Testis (tissue), 3 donors: Measurements from ENCODE around the gene CECR2. TPM values are rescaled to one million over a fixed set of nuclear protein-coding genes. Genes with fewer than 3 reads are reported as not detected.

Experiments
- DNase-seq: peaks from one replicate; pipeline ENCODE4 v3.0.0-alpha.2; 2019
- H3K27ac ChIP-seq, 2 donors: fragments of 200-600 bp; sonication (generic); one replicate each; pipeline ENCODE4 v1.5.1; 2019
- H3K27me3 ChIP-seq: fragments of 200-600 bp; sonication (generic); one replicate; pipeline ENCODE4 v1.5.1; 2019
- H3K36me3 ChIP-seq: fragments of 200-600 bp; sonication (generic); one replicate; pipeline ENCODE4 v1.5.1; 2017; ENCODE audit warnings: low read depth; ENCODE audit errors: missing control alignments
- H3K4me1 ChIP-seq: fragments of 200-600 bp; sonication (generic); one replicate; pipeline ENCODE4 v1.5.1; 2019
- H3K4me3 ChIP-seq, 2 donors: fragments of 200-600 bp; sonication (generic); one replicate each; pipeline ENCODE4 v1.5.1; 2017 to 2019
- H3K9me3 ChIP-seq: fragments of 200-600 bp; sonication (generic); one replicate; pipeline ENCODE4 v1.5.1; 2017
- CTCF ChIP-seq, 3 experiments: fragments of 450-650 bp in 2 of 3; fragments of 200-600 bp in 1 of 3; sonication (generic) in 1 of 3; IDR thresholded peaks; one replicate each; pipeline ENCODE4 v1.5.1; 2016 to 2019; ENCODE audit warnings: antibody characterized with exemption in 3 of 3, mild to moderate bottlenecking in 2 of 3, moderate library complexity in 1 of 3
- POLR2A ChIP-seq: fragments of 450-650 bp; IDR thresholded peaks from one replicate; pipeline ENCODE4 v1.6.1; 2017; ENCODE audit warnings: antibody characterized with exemption, mild to moderate bottlenecking, moderate library complexity
- WGBS, 2 donors: methylation state at CpG; one replicate each; pipeline ENCODE4 v1.1.5; 2018; 5-methylcytosine and 5-hydroxymethylcytosine counted together
- intact Hi-C: fragments of 100-400 bp; cut with DNase I; formaldehyde crosslinking; loops from one replicate; pipeline ENCODE4 v1.15.1; 2023; ENCODE audit warnings: low total_unique reads
- polyA plus RNA-seq: library from polyadenylated mRNA; stranded (reverse); fragments of 350-450 nt; fragmentation: Illumina TruSeq; extraction: RNeasy Lipid Tissue Mini Kit (QIAGEN cat#74804); gene quantifications from one replicate; pipeline ENCODE4 v1.2.3, GENCODE V29; 2014; ENCODE audit warnings: low read depth, low replicate concordance; ENCODE audit not compliant: insufficient read depth
- total RNA-seq, 2 donors: library from RNA; depleted of rRNA; stranded (reverse); fragments of >200 nt; gene quantifications; one replicate each; pipeline ENCODE4 v1.2.3, GENCODE V29; 2016

The CECR2 gene
- total and polyA plus RNA-seq, 3 donors from 2014 or later: 7.1 to 18.7 (median 16.8) TPM

GRCh38 chr22:17401728-17402127, 32.5 kb downstream of the CECR2 start:
- Histone ChIP-seq H3K27ac (no peak overlapping the region), H3K36me3 (no peaks in the 10 kb centered on the region), H3K4me1 (no peaks in the 10 kb centered on the region), H3K4me3 (no peak overlapping the region), H3K27me3 (no peaks in the 10 kb centered on the region), H3K9me3 (no peaks in the 10 kb centered on the region)
- intact Hi-C loops: no loop called here
- 94% methylated on average over 7 of the region's 7 CpGs for WGBS, 2 donors
- TF ChIP-seq CTCF (IDR thresholded peaks at IDR 0.05) (no peak), POLR2A (no peak)
- DNase-seq: no peak

- Histone ChIP-seq H3K27me3 (no peaks in the 10 kb centered on the region), H3K4me3 (no peak overlapping the region), H3K9me3 (no peaks in the 10 kb centered on the region), H3K36me3 (no peaks in the 10 kb centered on the region), H3K4me1 (no peaks in the 10 kb centered on the region), H3K27ac (no peak overlapping the region)
- intact Hi-C loops: no loop called here
- no peak for DNase-seq
- no peak for TF ChIP-seq CTCF (IDR thresholded peaks at IDR 0.05)
- no peak for TF ChIP-seq POLR2A
Measured at GRCh38 chr22:17402293-17402692, 33.0 kb downstream of the CECR2 start.

- WGBS, 2 donors: 60 to 79% methylated on average over 13 of the region's 13 CpGs
- Histone ChIP-seq H3K4me3 (no peak overlapping the region), H3K36me3 (no peaks in the 10 kb centered on the region), H3K4me1 (no peaks in the 10 kb centered on the region), H3K27me3 (no peaks in the 10 kb centered on the region), H3K9me3 (no peaks in the 10 kb centered on the region), H3K27ac (no peak overlapping the region)
- no peak for TF ChIP-seq CTCF (IDR thresholded peaks at IDR 0.05)
- no peak for TF ChIP-seq POLR2A
- intact Hi-C loops: no loop called here
- no peak for DNase-seq
Measured at GRCh38 chr22:17403906-17404305, 34.6 kb downstream of the CECR2 start.

GRCh38 chr22:17407643-17408042, 38.4 kb downstream of the CECR2 start:
- no peaks in the 10 kb centered on the region for H3K27me3 ChIP-seq
- intact Hi-C loops: no loop called here
- 88 to 95% methylated on average over 5 of the region's 5 CpGs for WGBS, 2 donors
- H3K9me3 ChIP-seq: no peaks in the 10 kb centered on the region
- no peaks in the 10 kb centered on the region for H3K36me3 ChIP-seq
- H3K4me1 ChIP-seq: no peaks in the 10 kb centered on the region
- no peak overlapping the region for H3K4me3 ChIP-seq
- DNase-seq: no peak
- H3K27ac ChIP-seq: no peak overlapping the region
- no peak for TF ChIP-seq POLR2A
- TF ChIP-seq CTCF (IDR thresholded peaks at IDR 0.05): no peak

- TF ChIP-seq POLR2A (no peak), CTCF (IDR thresholded peaks at IDR 0.05) (no peak)
- no peaks in the 10 kb centered on the region for H3K36me3 ChIP-seq
- intact Hi-C loops: no loop called here
- no peak overlapping the region for H3K4me3 ChIP-seq
- 80 to 94% methylated on average over 4 of the region's 4 CpGs for WGBS, 2 donors
- no peaks in the 10 kb centered on the region for H3K27me3 ChIP-seq
- no peak overlapping the region for H3K27ac ChIP-seq
- H3K9me3 ChIP-seq: no peaks in the 10 kb centered on the region
- no peak for DNase-seq
- H3K4me1 ChIP-seq: no peaks in the 10 kb centered on the region
Measured at GRCh38 chr22:17410576-17410975, 41.3 kb downstream of the CECR2 start.
